Loucy (cell line): ENCODE measurements around the gene DLL1.

Experiments
- EZH2phosphoT487 ChIP-seq: fragments of 200-600 bp; IDR thresholded peaks from 2 replicates; pipeline ENCODE4 v1.6.1; 2018; ENCODE audit warnings: antibody characterized with exemption, mild to moderate bottlenecking, moderate library complexity, borderline replicate concordance
- TF ChIP-seq, protein P1 (sequence below): fragments of 200-600 bp; sonication (generic); conservative IDR thresholded peaks from 2 replicates; pipeline ENCODE4 v1.5.1; 2014; ENCODE audit warnings: mild to moderate bottlenecking, antibody characterized with exemption, low read length

- TF ChIP-seq, protein P1, sequence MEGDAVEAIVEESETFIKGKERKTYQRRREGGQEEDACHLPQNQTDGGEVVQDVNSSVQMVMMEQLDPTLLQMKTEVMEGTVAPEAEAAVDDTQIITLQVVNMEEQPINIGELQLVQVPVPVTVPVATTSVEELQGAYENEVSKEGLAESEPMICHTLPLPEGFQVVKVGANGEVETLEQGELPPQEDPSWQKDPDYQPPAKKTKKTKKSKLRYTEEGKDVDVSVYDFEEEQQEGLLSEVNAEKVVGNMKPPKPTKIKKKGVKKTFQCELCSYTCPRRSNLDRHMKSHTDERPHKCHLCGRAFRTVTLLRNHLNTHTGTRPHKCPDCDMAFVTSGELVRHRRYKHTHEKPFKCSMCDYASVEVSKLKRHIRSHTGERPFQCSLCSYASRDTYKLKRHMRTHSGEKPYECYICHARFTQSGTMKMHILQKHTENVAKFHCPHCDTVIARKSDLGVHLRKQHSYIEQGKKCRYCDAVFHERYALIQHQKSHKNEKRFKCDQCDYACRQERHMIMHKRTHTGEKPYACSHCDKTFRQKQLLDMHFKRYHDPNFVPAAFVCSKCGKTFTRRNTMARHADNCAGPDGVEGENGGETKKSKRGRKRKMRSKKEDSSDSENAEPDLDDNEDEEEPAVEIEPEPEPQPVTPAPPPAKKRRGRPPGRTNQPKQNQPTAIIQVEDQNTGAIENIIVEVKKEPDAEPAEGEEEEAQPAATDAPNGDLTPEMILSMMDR = no peak
- TF ChIP-seq EZH2phosphoT487 = no peak
Measured at GRCh38 chr6:170234419-170234818, 56.5 kb downstream of the DLL1 start.
